HepG2 (cell line): ENCODE data around the gene TMEM250. TPM values are rescaled to one million over a fixed set of nuclear protein-coding genes. Genes with fewer than 3 reads are reported as not detected.

Experiments
- EHMT2 ChIP-seq: fragments of 200-600 bp; sonication (generic); IDR thresholded peaks from 2 replicates; pipeline ENCODE4 v1.7.0; 2017; ENCODE audit warnings: antibody characterized with exemption, low read depth, low read length, borderline replicate concordance
- FLYWCH1 ChIP-seq: sonication (generic); formaldehyde crosslinking; IDR thresholded peaks from 2 replicates; pipeline ENCODE4 v1.8.1; 2023; ENCODE audit warnings: mild to moderate bottlenecking, missing genetic modification reagents
- GTF2F1 ChIP-seq: fragments of 150-350 bp; IDR thresholded peaks from 2 replicates; pipeline ENCODE4 v1.6.1; 2014; ENCODE audit warnings: low read length
- HDAC2 ChIP-seq: sonication (generic); formaldehyde crosslinking; IDR thresholded peaks from 2 replicates; pipeline ENCODE4 v1.4.0; 2020; ENCODE audit warnings: missing genetic modification reagents
- KDM4B ChIP-seq: sonication (generic); formaldehyde crosslinking; IDR thresholded peaks from 2 replicates; pipeline ENCODE4 v1.4.0; 2020; ENCODE audit warnings: missing genetic modification reagents
- MAFF ChIP-seq: IDR thresholded peaks from 2 replicates; pipeline ENCODE4 v1.6.1; 2011; ENCODE audit warnings: low read depth, low read length, improper control_type of control experiment
- NFKB2 ChIP-seq: sonication (generic); formaldehyde crosslinking; IDR thresholded peaks from 2 replicates; pipeline ENCODE4 v1.4.0; 2020; ENCODE audit warnings: missing genetic modification reagents, borderline replicate concordance
- RFX1 ChIP-seq: fragments of 450-650 bp; IDR thresholded peaks from 2 replicates; pipeline ENCODE4 v1.6.1; 2017
- SATB2 ChIP-seq: sonication (generic); formaldehyde crosslinking; IDR thresholded peaks from 2 replicates; pipeline ENCODE4 v1.5.0; 2020; ENCODE audit warnings: missing genetic modification reagents
- ZC3H13 ChIP-seq: sonication (generic); formaldehyde crosslinking; IDR thresholded peaks from 2 replicates; pipeline ENCODE4 v1.8.1; 2023; ENCODE audit warnings: mild to moderate bottlenecking, missing genetic modification reagents, moderate library complexity
- ZNF350 ChIP-seq: sonication (generic); formaldehyde crosslinking; IDR thresholded peaks from 2 replicates; pipeline ENCODE4 v1.4.0; 2020; ENCODE audit warnings: mild to moderate bottlenecking, low read depth, missing genetic modification reagents, borderline replicate concordance
- ZNF451 ChIP-seq: sonication (generic); formaldehyde crosslinking; IDR thresholded peaks from 2 replicates; pipeline ENCODE4 v1.5.0; 2020; ENCODE audit warnings: mild to moderate bottlenecking, missing genetic modification reagents
- ZSCAN25 ChIP-seq: sonication (generic); formaldehyde crosslinking; IDR thresholded peaks from 2 replicates; pipeline ENCODE4 v1.8.0; 2022; ENCODE audit warnings: mild to moderate bottlenecking, missing genetic modification reagents
- polyA plus RNA-seq, 8 experiments: library from polyadenylated mRNA; depleted of rRNA in 3 of 8; stranded (reverse) in 7 of 8; unstranded in 1 of 8; fragments of >200 nt; fragmentation: Illumina TruSeq in 4 of 8; extraction: Trizol in 4 of 8; gene quantifications; 2 replicates each; pipeline versions ENCODE4 v1.2.1 to v1.2.3, GENCODE V29; 2011 to 2016; ENCODE audit warnings: low read depth in 4 of 8, missing spikeins in 1 of 8, mixed read lengths in 1 of 8; ENCODE audit not compliant: insufficient read depth in 1 of 8
- total RNA-seq, 5 experiments: library from RNA; depleted of rRNA; stranded (reverse); fragments of >200 nt; fragmentation: Illumina TruSeq; extraction: Trizol; gene quantifications; 2 replicates each; pipeline ENCODE4 v1.2.3, GENCODE V29; 2016; ENCODE audit warnings: low read depth in 1 of 5
- TF ChIP-seq, protein P1 (sequence below): sonication (generic); formaldehyde crosslinking; IDR thresholded peaks from 2 replicates; pipeline ENCODE4 v1.5.1; 2020; ENCODE audit warnings: mild to moderate bottlenecking, missing genetic modification reagents, moderate library complexity
- TF ChIP-seq, protein P2 (sequence below): fragments of 450-650 bp; IDR thresholded peaks from 2 replicates; pipeline ENCODE4 v1.6.1; 2017; ENCODE audit warnings: mild to moderate bottlenecking
- TF ChIP-seq, protein P3 (sequence below): IDR thresholded peaks from 2 replicates; pipeline ENCODE4 v1.6.1; 2012; ENCODE audit warnings: low read depth, low read length, improper control_type of control experiment
- TF ChIP-seq, protein P4 (sequence below), 2 experiments: sonication (generic) in 1 of 2; formaldehyde crosslinking in 1 of 2; IDR thresholded peaks; 2 replicates each; pipeline versions ENCODE4 v1.6.1 to v1.9.0; 2014 to 2022; ENCODE audit warnings: antibody characterized with exemption in 1 of 2, borderline replicate concordance in 1 of 2, inconsistent platforms in 1 of 2, low read depth in 1 of 2, missing genetic modification reagents in 1 of 2

Gene TMEM250
- total and polyA plus RNA-seq, 2 of the 13 experiments (the other 11 are each of a cell fraction or from before 2014, with no cell fraction given) = 5.5 to 13.9 TPM

DNA sequence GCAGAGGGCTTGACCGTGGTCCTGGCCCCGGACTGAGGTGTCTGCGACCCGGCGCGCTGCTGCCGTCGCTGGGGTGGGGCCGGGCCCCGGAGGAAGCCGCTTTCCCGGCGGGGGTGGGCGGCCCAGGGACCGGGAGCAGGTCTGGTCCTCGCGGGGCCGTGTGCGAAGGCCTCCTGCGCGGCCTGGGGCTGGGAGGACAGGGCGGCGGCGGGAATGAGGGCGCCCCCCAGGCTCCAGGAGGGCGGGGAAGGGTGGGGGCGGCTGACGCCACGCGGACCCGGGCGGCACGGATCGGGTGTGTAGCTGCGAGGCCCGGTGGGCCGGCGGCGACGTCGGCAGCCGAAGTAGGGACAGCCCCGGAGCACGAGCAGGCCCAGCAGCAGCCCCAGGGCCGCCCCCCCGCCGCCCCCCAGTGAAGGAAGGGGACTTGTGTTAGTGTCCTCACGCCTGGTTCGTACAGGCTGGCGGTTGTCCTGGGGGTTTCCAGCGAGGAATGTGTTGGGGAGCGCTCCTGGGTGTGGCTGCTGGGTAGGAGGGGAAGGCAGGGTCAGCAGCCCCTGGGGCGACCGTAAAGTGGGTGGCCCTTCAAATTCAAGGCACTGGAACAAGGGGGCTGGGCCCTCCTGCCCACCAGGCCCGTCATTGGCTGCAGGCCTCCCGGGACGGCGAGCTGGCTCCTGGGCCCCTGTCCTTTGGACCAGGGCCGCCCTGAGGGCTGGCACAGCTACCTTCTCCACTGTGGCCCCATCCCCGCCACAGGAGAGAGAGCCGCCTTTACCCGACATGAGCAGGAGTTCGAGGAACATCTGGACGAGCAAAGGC, 597 bp upstream of the TMEM250 start (continued):
- TF ChIP-seq, protein P1, sequence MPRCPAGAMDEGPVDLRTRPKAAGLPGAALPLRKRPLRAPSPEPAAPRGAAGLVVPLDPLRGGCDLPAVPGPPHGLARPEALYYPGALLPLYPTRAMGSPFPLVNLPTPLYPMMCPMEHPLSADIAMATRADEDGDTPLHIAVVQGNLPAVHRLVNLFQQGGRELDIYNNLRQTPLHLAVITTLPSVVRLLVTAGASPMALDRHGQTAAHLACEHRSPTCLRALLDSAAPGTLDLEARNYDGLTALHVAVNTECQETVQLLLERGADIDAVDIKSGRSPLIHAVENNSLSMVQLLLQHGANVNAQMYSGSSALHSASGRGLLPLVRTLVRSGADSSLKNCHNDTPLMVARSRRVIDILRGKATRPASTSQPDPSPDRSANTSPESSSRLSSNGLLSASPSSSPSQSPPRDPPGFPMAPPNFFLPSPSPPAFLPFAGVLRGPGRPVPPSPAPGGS (CRISPR knock-in tag) = no peak; the same call in none of the 2 replicates
- TF ChIP-seq, protein P2, sequence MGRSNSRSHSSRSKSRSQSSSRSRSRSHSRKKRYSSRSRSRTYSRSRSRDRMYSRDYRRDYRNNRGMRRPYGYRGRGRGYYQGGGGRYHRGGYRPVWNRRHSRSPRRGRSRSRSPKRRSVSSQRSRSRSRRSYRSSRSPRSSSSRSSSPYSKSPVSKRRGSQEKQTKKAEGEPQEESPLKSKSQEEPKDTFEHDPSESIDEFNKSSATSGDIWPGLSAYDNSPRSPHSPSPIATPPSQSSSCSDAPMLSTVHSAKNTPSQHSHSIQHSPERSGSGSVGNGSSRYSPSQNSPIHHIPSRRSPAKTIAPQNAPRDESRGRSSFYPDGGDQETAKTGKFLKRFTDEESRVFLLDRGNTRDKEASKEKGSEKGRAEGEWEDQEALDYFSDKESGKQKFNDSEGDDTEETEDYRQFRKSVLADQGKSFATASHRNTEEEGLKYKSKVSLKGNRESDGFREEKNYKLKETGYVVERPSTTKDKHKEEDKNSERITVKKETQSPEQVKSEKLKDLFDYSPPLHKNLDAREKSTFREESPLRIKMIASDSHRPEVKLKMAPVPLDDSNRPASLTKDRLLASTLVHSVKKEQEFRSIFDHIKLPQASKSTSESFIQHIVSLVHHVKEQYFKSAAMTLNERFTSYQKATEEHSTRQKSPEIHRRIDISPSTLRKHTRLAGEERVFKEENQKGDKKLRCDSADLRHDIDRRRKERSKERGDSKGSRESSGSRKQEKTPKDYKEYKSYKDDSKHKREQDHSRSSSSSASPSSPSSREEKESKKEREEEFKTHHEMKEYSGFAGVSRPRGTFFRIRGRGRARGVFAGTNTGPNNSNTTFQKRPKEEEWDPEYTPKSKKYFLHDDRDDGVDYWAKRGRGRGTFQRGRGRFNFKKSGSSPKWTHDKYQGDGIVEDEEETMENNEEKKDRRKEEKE = no peak
- TF ChIP-seq KDM4B (CRISPR knock-in tag) = no peak
- no peak for TF ChIP-seq GTF2F1
- peak; percentile 15; the same call in 1 of the 2 replicates for TF ChIP-seq ZC3H13 (CRISPR knock-in tag)
- no peak; the same call in 1 of the 2 replicates for TF ChIP-seq HDAC2 (CRISPR knock-in tag)
- no peak for TF ChIP-seq RFX1
- no peak for TF ChIP-seq EHMT2
- peak; percentile 43; the same call in 1 of the 2 replicates for TF ChIP-seq NFKB2
- no peak for TF ChIP-seq FLYWCH1 (CRISPR knock-in tag)
- peak; percentile 66 for TF ChIP-seq ZNF350
- TF ChIP-seq, protein P3, sequence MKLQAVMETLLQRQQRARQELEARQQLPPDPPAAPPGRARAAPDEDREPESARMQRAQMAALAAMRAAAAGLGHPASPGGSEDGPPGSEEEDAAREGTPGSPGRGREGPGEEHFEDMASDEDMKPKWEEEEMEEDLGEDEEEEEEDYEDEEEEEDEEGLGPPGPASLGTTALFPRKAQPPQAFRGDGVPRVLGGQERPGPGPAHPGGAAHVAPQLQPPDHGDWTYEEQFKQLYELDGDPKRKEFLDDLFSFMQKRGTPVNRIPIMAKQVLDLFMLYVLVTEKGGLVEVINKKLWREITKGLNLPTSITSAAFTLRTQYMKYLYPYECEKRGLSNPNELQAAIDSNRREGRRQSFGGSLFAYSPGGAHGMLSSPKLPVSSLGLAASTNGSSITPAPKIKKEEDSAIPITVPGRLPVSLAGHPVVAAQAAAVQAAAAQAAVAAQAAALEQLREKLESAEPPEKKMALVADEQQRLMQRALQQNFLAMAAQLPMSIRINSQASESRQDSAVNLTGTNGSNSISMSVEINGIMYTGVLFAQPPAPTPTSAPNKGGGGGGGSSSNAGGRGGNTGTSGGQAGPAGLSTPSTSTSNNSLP = no peak
- TF ChIP-seq ZNF451 (CRISPR knock-in tag) = no peak
- TF ChIP-seq ZSCAN25 = no peak
- TF ChIP-seq MAFF = no peak
- TF ChIP-seq, protein P4, sequence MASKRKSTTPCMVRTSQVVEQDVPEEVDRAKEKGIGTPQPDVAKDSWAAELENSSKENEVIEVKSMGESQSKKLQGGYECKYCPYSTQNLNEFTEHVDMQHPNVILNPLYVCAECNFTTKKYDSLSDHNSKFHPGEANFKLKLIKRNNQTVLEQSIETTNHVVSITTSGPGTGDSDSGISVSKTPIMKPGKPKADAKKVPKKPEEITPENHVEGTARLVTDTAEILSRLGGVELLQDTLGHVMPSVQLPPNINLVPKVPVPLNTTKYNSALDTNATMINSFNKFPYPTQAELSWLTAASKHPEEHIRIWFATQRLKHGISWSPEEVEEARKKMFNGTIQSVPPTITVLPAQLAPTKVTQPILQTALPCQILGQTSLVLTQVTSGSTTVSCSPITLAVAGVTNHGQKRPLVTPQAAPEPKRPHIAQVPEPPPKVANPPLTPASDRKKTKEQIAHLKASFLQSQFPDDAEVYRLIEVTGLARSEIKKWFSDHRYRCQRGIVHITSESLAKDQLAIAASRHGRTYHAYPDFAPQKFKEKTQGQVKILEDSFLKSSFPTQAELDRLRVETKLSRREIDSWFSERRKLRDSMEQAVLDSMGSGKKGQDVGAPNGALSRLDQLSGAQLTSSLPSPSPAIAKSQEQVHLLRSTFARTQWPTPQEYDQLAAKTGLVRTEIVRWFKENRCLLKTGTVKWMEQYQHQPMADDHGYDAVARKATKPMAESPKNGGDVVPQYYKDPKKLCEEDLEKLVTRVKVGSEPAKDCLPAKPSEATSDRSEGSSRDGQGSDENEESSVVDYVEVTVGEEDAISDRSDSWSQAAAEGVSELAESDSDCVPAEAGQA (IDR thresholded peaks at IDR 0.05; ENCODE audit: low read depth) = no peak
- TF ChIP-seq, protein P4 (CRISPR knock-in tag; IDR thresholded peaks at IDR 0.05; ENCODE audit: borderline replicate concordance) = no peak
- no peak for TF ChIP-seq SATB2 (CRISPR knock-in tag)
